Measurements from ENCODE around the gene L1CAM. TPM values are rescaled to one million over a fixed set of nuclear protein-coding genes. Genes with fewer than 3 reads are reported as not detected.

Gene L1CAM
- total RNA-seq, 3 donors from 2014 or later = 0.29 to 1.8 (median 0.66) TPM

GRCh38 chrX:153933748-153934147 lies 47.8 kb upstream of the L1CAM start:
- H3K27ac ChIP-seq = no peak overlapping the region
- DNase-seq (ENCODE audit: low spot score in 2 of 2) = no peak
- H3K27me3 ChIP-seq = peaks cover 0 to 14% of the 10 kb centered on the region in 2 donors
- H3K9me3 ChIP-seq = no peaks in the 10 kb centered on the region
- no peaks in the 10 kb centered on the region for H3K36me3 ChIP-seq
- no peaks in the 10 kb centered on the region for H3K4me1 ChIP-seq
- TF ChIP-seq, protein P1, sequence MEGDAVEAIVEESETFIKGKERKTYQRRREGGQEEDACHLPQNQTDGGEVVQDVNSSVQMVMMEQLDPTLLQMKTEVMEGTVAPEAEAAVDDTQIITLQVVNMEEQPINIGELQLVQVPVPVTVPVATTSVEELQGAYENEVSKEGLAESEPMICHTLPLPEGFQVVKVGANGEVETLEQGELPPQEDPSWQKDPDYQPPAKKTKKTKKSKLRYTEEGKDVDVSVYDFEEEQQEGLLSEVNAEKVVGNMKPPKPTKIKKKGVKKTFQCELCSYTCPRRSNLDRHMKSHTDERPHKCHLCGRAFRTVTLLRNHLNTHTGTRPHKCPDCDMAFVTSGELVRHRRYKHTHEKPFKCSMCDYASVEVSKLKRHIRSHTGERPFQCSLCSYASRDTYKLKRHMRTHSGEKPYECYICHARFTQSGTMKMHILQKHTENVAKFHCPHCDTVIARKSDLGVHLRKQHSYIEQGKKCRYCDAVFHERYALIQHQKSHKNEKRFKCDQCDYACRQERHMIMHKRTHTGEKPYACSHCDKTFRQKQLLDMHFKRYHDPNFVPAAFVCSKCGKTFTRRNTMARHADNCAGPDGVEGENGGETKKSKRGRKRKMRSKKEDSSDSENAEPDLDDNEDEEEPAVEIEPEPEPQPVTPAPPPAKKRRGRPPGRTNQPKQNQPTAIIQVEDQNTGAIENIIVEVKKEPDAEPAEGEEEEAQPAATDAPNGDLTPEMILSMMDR (IDR thresholded peaks at IDR 0.05) = no peak
- TF ChIP-seq POLR2A (IDR thresholded peaks at IDR 0.05) (no peak), POLR2AphosphoS5 (IDR thresholded peaks at IDR 0.05) (no peak)
- intact Hi-C loops (cut with DNase I; ENCODE audit: low total_unique reads) = no loop called here
- peak overlapping the region; percentile 62 to 88 (median 63) for H3K4me3 ChIP-seq

- H3K27ac ChIP-seq = no peak overlapping the region
- DNase-seq (ENCODE audit: low spot score in 2 of 2) = no peak
- no peak overlapping the region for H3K4me3 ChIP-seq
- no peaks in the 10 kb centered on the region for H3K36me3 ChIP-seq
- TF ChIP-seq POLR2A (IDR thresholded peaks at IDR 0.05) (no peak), POLR2AphosphoS5 (IDR thresholded peaks at IDR 0.05) (no peak)
- TF ChIP-seq, protein P1 (IDR thresholded peaks at IDR 0.05) = no peak
- H3K4me1 ChIP-seq = no peaks in the 10 kb centered on the region
- H3K9me3 ChIP-seq = no peaks in the 10 kb centered on the region
- intact Hi-C loops (cut with DNase I; ENCODE audit: low total_unique reads) = no loop called here
- H3K27me3 ChIP-seq = peaks cover 0 to 19% of the 10 kb centered on the region in 2 donors
Measured at GRCh38 chrX:153932220-153932915, 46.4 kb upstream of the L1CAM start.

- H3K27me3 ChIP-seq = peaks cover 0 to 21% of the 10 kb centered on the region in 2 donors
- H3K9me3 ChIP-seq = no peaks in the 10 kb centered on the region
- no peak for DNase-seq (ENCODE audit: low spot score in 2 of 2)
- H3K36me3 ChIP-seq = no peaks in the 10 kb centered on the region
- no peak for TF ChIP-seq POLR2A (IDR thresholded peaks at IDR 0.05)
- H3K4me1 ChIP-seq = no peaks in the 10 kb centered on the region
- H3K27ac ChIP-seq = no peak overlapping the region
- H3K4me3 ChIP-seq = no peak overlapping the region
- intact Hi-C loops (cut with DNase I; ENCODE audit: low total_unique reads) = no loop called here
Measured at GRCh38 chrX:153931748-153932147, 45.8 kb upstream of the L1CAM start.

DNA sequence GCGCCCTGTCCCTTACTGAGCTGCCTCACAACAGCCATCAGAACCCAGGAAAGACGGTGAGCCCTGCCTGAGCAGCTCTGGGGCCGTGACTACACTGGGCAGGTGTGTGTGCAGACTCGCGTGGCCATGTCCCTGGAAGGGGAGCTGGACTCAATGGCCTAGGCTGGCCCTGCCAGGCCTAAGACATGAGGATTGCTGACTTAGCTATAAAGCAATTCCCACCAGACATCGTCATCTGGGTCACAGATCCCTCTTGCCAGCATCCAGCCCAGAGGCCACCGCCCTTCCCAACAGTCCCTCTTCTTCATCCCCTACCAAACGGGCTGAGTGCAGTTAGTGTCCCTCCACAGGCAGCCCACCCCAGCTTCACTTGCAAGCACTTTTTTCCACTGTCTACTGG lies 45.2 kb upstream of the L1CAM start:
- intact Hi-C loops (cut with DNase I; ENCODE audit: low total_unique reads) = no loop called here
- H3K4me3 ChIP-seq = no peak overlapping the region

GRCh38 chrX:153930011-153930910 lies 44.3 kb upstream of the L1CAM start:
- intact Hi-C loops (cut with DNase I; ENCODE audit: low total_unique reads) = no loop called here
- TF ChIP-seq, protein P1 (IDR thresholded peaks at IDR 0.05) = no peak
- no peak for TF ChIP-seq POLR2A (IDR thresholded peaks at IDR 0.05)
- no peak for TF ChIP-seq POLR2AphosphoS5 (IDR thresholded peaks at IDR 0.05)
- Histone ChIP-seq H3K4me3 (no peak overlapping the region), H3K9me3 (no peaks in the 10 kb centered on the region), H3K27me3 (peaks cover 0 to 21% of the 10 kb centered on the region in 2 donors), H3K36me3 (no peaks in the 10 kb centered on the region), H3K4me1 (no peaks in the 10 kb centered on the region), H3K27ac (no peak overlapping the region)
- DNase-seq (ENCODE audit: low spot score in 2 of 2) = no peak

More for the DNA sequence above, 45.2 kb upstream of the L1CAM start:
- TF ChIP-seq, protein P1 (IDR thresholded peaks at IDR 0.05) = no peak
- TF ChIP-seq POLR2A (IDR thresholded peaks at IDR 0.05) = no peak
- TF ChIP-seq POLR2AphosphoS5 (IDR thresholded peaks at IDR 0.05) = no peak
- Histone ChIP-seq H3K27me3 (peaks cover 0 to 21% of the 10 kb centered on the region in 2 donors), H3K36me3 (no peaks in the 10 kb centered on the region), H3K4me1 (no peaks in the 10 kb centered on the region), H3K27ac (no peak overlapping the region), H3K9me3 (no peaks in the 10 kb centered on the region)
- no peak for DNase-seq (ENCODE audit: low spot score in 2 of 2)
